Measurements from ENCODE around the gene PRAMEF14. TPM values are rescaled to one million over a fixed set of nuclear protein-coding genes. Genes with fewer than 3 reads are reported as not detected.
"Not testable (repeated sequence)": the region's sequence is repeated elsewhere in the genome, so short reads cannot be mapped to it uniquely, and the experiment has no call there.

PRAMEF14 gene
- polyA plus RNA-seq (ENCODE audit: insufficient read length in 4 of 4), result not detected

GRCh38 chr1:13347034-13347433, at the start of gene PRAMEF14:
Gene PRAMEF14 (minus strand): TSS chr1:13347134. CDS start chr1:13345314, 1,820 bp downstream.
- DNase-seq (ENCODE audit: low read depth in 4 of 4, low spot score in 3 of 4), result not testable (repeated sequence)

- DNase-seq (ENCODE audit: low read depth in 4 of 4, low spot score in 3 of 4), result not testable (repeated sequence)
Measured at GRCh38 chr1:13395311-13395710, 48.4 kb upstream of the PRAMEF14 start.

GRCh38 chr1:13394761-13395160, 47.8 kb upstream of the PRAMEF14 start:
- not testable (repeated sequence) for DNase-seq (ENCODE audit: low read depth in 4 of 4, low spot score in 3 of 4)

- DNase-seq (ENCODE audit: low read depth in 4 of 4, low spot score in 3 of 4), result not testable (repeated sequence)
Measured at GRCh38 chr1:13393004-13393403, 46.1 kb upstream of the PRAMEF14 start.

GRCh38 chr1:13389332-13389731, 42.4 kb upstream of the PRAMEF14 start, which contains the start of gene PRAMEF17:
Gene PRAMEF17 (plus strand): TSS chr1:13389632. CDS start chr1:13389658, 26 bp downstream.
- DNase-seq (ENCODE audit: low read depth in 4 of 4, low spot score in 3 of 4), result not testable (repeated sequence)

GRCh38 chr1:13380380-13380779, 33.4 kb upstream of the PRAMEF14 start:
- DNase-seq (ENCODE audit: low read depth in 4 of 4, low spot score in 3 of 4), result not testable (repeated sequence)

- DNase-seq (ENCODE audit: low read depth in 4 of 4, low spot score in 3 of 4), result not testable (repeated sequence)
Measured at GRCh38 chr1:13378983-13379382, 32.0 kb upstream of the PRAMEF14 start.

GRCh38 chr1:13368544-13368943, 21.6 kb upstream of the PRAMEF14 start:
- not testable (repeated sequence) for DNase-seq (ENCODE audit: low read depth in 4 of 4, low spot score in 3 of 4)

- not testable (repeated sequence) for DNase-seq (ENCODE audit: low read depth in 4 of 4, low spot score in 3 of 4)
Measured at GRCh38 chr1:13366536-13366935, 19.6 kb upstream of the PRAMEF14 start.

- not testable (repeated sequence) for DNase-seq (ENCODE audit: low read depth in 4 of 4, low spot score in 3 of 4)
Measured at GRCh38 chr1:13364928-13365327, 18.0 kb upstream of the PRAMEF14 start.

- not testable (repeated sequence) for DNase-seq (ENCODE audit: low read depth in 4 of 4, low spot score in 3 of 4)
Measured at GRCh38 chr1:13362364-13362763, 15.4 kb upstream of the PRAMEF14 start.

- DNase-seq (ENCODE audit: low read depth in 4 of 4, low spot score in 3 of 4), result peak in 3 of 4 donors; percentile 29 to 30 (median 29)
Measured at GRCh38 chr1:13356774-13357173, 9.8 kb upstream of the PRAMEF14 start.

- not testable (repeated sequence) for DNase-seq (ENCODE audit: low read depth in 4 of 4, low spot score in 3 of 4)
Measured at GRCh38 chr1:13354475-13354874, 7.5 kb upstream of the PRAMEF14 start.

- not testable (repeated sequence) for DNase-seq (ENCODE audit: low read depth in 4 of 4, low spot score in 3 of 4)
Measured at GRCh38 chr1:13353476-13353875, 6.5 kb upstream of the PRAMEF14 start.

GRCh38 chr1:13342496-13342895, 4.4 kb downstream of the PRAMEF14 start:
- DNase-seq (ENCODE audit: low read depth in 4 of 4, low spot score in 3 of 4), result not testable (repeated sequence)

GRCh38 chr1:13315281-13315680, 31.7 kb downstream of the PRAMEF14 start, which contains the start of gene PRAMEF15:
Gene PRAMEF15 (plus strand): TSS chr1:13315581. CDS start chr1:13318408, 2,827 bp downstream.
- not testable (repeated sequence) for DNase-seq (ENCODE audit: low read depth in 4 of 4, low spot score in 3 of 4)

GRCh38 chr1:13303239-13303638, 43.7 kb downstream of the PRAMEF14 start, which contains the start of gene PRAMEF33:
Gene PRAMEF33 (plus strand): TSS chr1:13303539. CDS start chr1:13305955, 2,416 bp downstream.
- DNase-seq (ENCODE audit: low read depth in 4 of 4, low spot score in 3 of 4), result not testable (repeated sequence)

GRCh38 chr1:13302197-13302596, 44.7 kb downstream of the PRAMEF14 start:
- DNase-seq (ENCODE audit: low read depth in 4 of 4, low spot score in 3 of 4), result not testable (repeated sequence)

- DNase-seq (ENCODE audit: low read depth in 4 of 4, low spot score in 3 of 4), result not testable (repeated sequence)
Measured at GRCh38 chr1:13298699-13299098, 48.2 kb downstream of the PRAMEF14 start.

- DNase-seq (ENCODE audit: low read depth in 4 of 4, low spot score in 3 of 4), result not testable (repeated sequence)
Measured at GRCh38 chr1:13297216-13297931, 49.6 kb downstream of the PRAMEF14 start.

Data from left renal pelvis (tissue), 4 donors.